B cell (primary cell): ENCODE measurements around the gene RIMS3. TPM values are rescaled to one million over a fixed set of nuclear protein-coding genes. Genes with fewer than 3 reads are reported as not detected.

ENCODE experiments used
- ATAC-seq: fragments of 200-7000 bp; cut with Tn5 transposase; one replicate; pipeline ENCODE4 v1.10.0; 2021; ENCODE audit warnings: low read depth, mild to moderate bottlenecking, moderate number of reproducible peaks, moderate library complexity
- CTCF ChIA-PET: fragments of 350-600 bp; sonication (Branson Sonifier 250); formaldehyde crosslinking; loops from one replicate; lab custom pipeline; 2021; ENCODE audit warnings: antibody characterized with exemption, inconsistent platforms; lab: Charles Lee
- POLR2A ChIA-PET: fragments of 350-600 bp; sonication (Branson Sonifier 250); formaldehyde crosslinking; loops from one replicate; lab custom pipeline; 2021; ENCODE audit warnings: antibody characterized with exemption; lab: Charles Lee
- DNase-seq: peaks from one replicate; pipeline ENCODE4 v3.0.0; 2013
- H2AFZ ChIP-seq: 2 replicates; pipeline ENCODE4 v1.6.1; 2012; ENCODE audit warnings: mild to moderate bottlenecking, low read depth, low read length; ENCODE audit not compliant: insufficient read depth, poor library complexity, severe bottlenecking
- H3K27ac ChIP-seq, 2 donors: 1 replicate in 1 of 2; 2 replicates in 1 of 2; pipeline ENCODE4 v1.5.1; 2012 to 2013; ENCODE audit warnings: low read length in 2 of 2, mild to moderate bottlenecking in 2 of 2, moderate library complexity in 1 of 2
- H3K27me3 ChIP-seq, 4 experiments: fragments of 200-600 bp in 1 of 4; sonication (generic) in 1 of 4; replicated peaks in 1 of 4; 1 replicate in 2 of 4; 2 replicates in 2 of 4; pipeline versions ENCODE4 v1.6.1 to v1.7.0; 2013 to 2016; ENCODE audit warnings: low read length in 3 of 4, mild to moderate bottlenecking in 2 of 4, mixed read lengths in 1 of 4, moderate library complexity in 1 of 4; ENCODE audit not compliant: insufficient read depth in 4 of 4, control insufficient read depth in 3 of 4; ENCODE audit errors: control extremely low read depth in 1 of 4
- H3K36me3 ChIP-seq, 2 experiments: replicated peaks in 1 of 2; 1 replicate in 1 of 2; 2 replicates in 1 of 2; pipeline versions ENCODE4 v1.6.1 to v1.7.1; 2013; ENCODE audit warnings: low read length in 1 of 2; ENCODE audit not compliant: insufficient read depth in 2 of 2, control insufficient read depth in 1 of 2; ENCODE audit errors: control extremely low read depth in 1 of 2, extremely low read depth in 1 of 2
- H3K4me1 ChIP-seq, 2 donors: fragments of 200-600 bp in 1 of 2; sonication (generic) in 1 of 2; 1 replicate in 1 of 2; 2 replicates in 1 of 2; pipeline versions ENCODE4 v1.5.1 to v1.6.1; 2013 to 2017; ENCODE audit warnings: low read length in 2 of 2; ENCODE audit not compliant: control insufficient read depth in 2 of 2, insufficient read depth in 2 of 2
- H3K4me2 ChIP-seq: replicated peaks from 2 replicates; pipeline ENCODE3; 2012; ENCODE audit warnings: mild to moderate bottlenecking, low read depth, low read length; ENCODE audit not compliant: poor library complexity, severe bottlenecking
- H3K4me3 ChIP-seq, 5 experiments: fragments of 200-600 bp in 1 of 5; sonication (generic) in 1 of 5; 1 replicate in 3 of 5; 2 replicates in 2 of 5; pipeline versions ENCODE4 v1.5.1 to v1.7.0; 2011 to 2016; ENCODE audit warnings: low read length in 4 of 5, mild to moderate bottlenecking in 4 of 5, low read depth in 2 of 5, control low read depth in 1 of 5, moderate library complexity in 1 of 5; ENCODE audit not compliant: insufficient read depth in 1 of 5; ENCODE audit errors: control extremely low read depth in 1 of 5, extremely low read depth in 1 of 5
- H3K79me2 ChIP-seq: fragments of 200-600 bp; sonication (generic); one replicate; pipeline ENCODE4 v1.6.0; 2016; ENCODE audit warnings: low read length; ENCODE audit not compliant: control insufficient read depth, insufficient read depth
- H3K9ac ChIP-seq: fragments of 200-600 bp; sonication (generic); 2 replicates; pipeline ENCODE4 v1.6.1; 2017; ENCODE audit warnings: mild to moderate bottlenecking, low read length, moderate library complexity
- H3K9me3 ChIP-seq, 3 donors: one replicate each; pipeline versions ENCODE4 v1.6.1 to v1.7.1; 2013; ENCODE audit warnings: low read length in 2 of 3; ENCODE audit not compliant: control insufficient read depth in 2 of 3, insufficient read depth in 1 of 3; ENCODE audit errors: control extremely low read depth in 1 of 3
- H4K20me1 ChIP-seq: 2 replicates; pipeline ENCODE4 v1.6.0; 2012; ENCODE audit warnings: mild to moderate bottlenecking, low read length; ENCODE audit not compliant: insufficient read depth, control insufficient read depth, poor library complexity, severe bottlenecking
- H3K27ac Mint-ChIP-seq: one replicate; pipeline ENCODE4 v1.8.0; 2021; ENCODE audit warnings: mixed read lengths
- H3K27me3 Mint-ChIP-seq: one replicate; pipeline ENCODE4 v1.8.0; 2021; ENCODE audit warnings: mixed read lengths
- H3K4me1 Mint-ChIP-seq: one replicate; pipeline ENCODE4 v1.8.0; 2021; ENCODE audit warnings: mixed read lengths
- H3K4me3 Mint-ChIP-seq: one replicate; pipeline ENCODE4 v1.8.0; 2021; ENCODE audit warnings: mixed read lengths
- H3K9me3 Mint-ChIP-seq: one replicate; pipeline ENCODE4 v1.8.0; 2022; ENCODE audit warnings: mixed read lengths; ENCODE audit not compliant: insufficient read depth
- EZH2 ChIP-seq: IDR thresholded peaks from 2 replicates; pipeline ENCODE4 v1.6.1; 2012; ENCODE audit warnings: borderline replicate concordance, low read depth, mild to moderate bottlenecking, moderate library complexity, low read length; ENCODE audit not compliant: insufficient read depth, poor library complexity, severe bottlenecking
- WGBS: methylation state at CpG from one replicate; pipeline ENCODE4 v1.1.5; 2013; ENCODE audit warnings: missing lambda C conversion rate; ENCODE audit not compliant: insufficient coverage; 5-methylcytosine and 5-hydroxymethylcytosine counted together
- intact Hi-C: fragments of 100-400 bp; cut with micrococcal nuclease; formaldehyde crosslinking; loops from one replicate; pipeline ENCODE4 v1.10.0; 2022
- polyA plus RNA-seq: library from polyadenylated mRNA; depleted of rRNA; stranded (reverse); fragments of >200 nt; gene quantifications from 2 replicates; pipeline ENCODE4 v1.2.3, GENCODE V29; 2012
- total RNA-seq, 2 donors: library from RNA; stranded (reverse); fragments of 120-200 nt in 1 of 2; gene quantifications; 1 replicate in 1 of 2; 2 replicates in 1 of 2; pipeline versions ENCODE4 v1.2.3 to v1.2.4, GENCODE V29; 2013 to 2022
- TF ChIP-seq, protein P1 (sequence below): fragments of 200-600 bp; IDR thresholded peaks from one replicate; pipeline ENCODE4 v1.8.0; 2022; ENCODE audit warnings: antibody characterized with exemption, mild to moderate bottlenecking

Gene RIMS3
- total and polyA plus RNA-seq, 2 donors (not counting 1 experiment from before 2014, with no cell fraction given) = 1.1 to 5.4 TPM

DNA sequence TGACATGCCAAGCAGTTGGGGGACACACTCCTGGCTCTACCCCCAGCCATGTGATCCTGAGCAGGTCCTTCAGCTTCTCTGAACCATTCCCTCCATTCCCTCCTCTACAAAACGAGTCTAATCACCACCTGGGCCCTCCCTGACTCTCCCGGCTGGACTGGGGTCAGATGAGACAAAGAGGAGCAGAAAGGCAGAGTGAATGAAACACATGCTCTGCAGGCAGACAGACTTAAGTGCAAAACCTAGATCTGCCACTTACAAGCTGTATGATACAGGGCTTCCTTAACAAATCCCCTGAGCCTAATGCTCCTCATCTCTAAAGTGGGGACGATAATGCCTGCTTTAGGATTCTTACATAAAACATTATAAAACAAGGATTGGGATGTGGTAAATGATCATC is 17.3 kb downstream of the RIMS3 start:
- H3K27ac ChIP-seq = no peak overlapping the region
- ATAC-seq = no peak
- no peaks in the 10 kb centered on the region for H3K36me3 ChIP-seq
- no peak for DNase-seq
- H3K79me2 ChIP-seq = no peaks in the 10 kb centered on the region
- ChIA-PET CTCF (interaction anchor here (1.5 kb wide), 1 partner anchor 21 kb away, joined by 5 read pairs; no protein-coding TSS in a partner anchor), POLR2A (no interaction called here)
- no peaks in the 10 kb centered on the region for H3K4me1 Mint-ChIP-seq
- no peak overlapping the region for H3K4me2 ChIP-seq
- no peaks in the 10 kb centered on the region for H4K20me1 ChIP-seq
- H3K9me3 ChIP-seq = no peaks in the 10 kb centered on the region
- H3K9ac ChIP-seq = no peak overlapping the region
- 80% methylated on average over 1 of the region's 3 CpGs for WGBS
- intact Hi-C loops = no loop called here
- H3K27me3 ChIP-seq = peaks cover 0 to 4% (median 0%) of the 10 kb centered on the region in 4 experiments
- H3K4me3 ChIP-seq = no peak overlapping the region
- H3K4me3 Mint-ChIP-seq = no peak overlapping the region
- no peaks in the 10 kb centered on the region for H3K4me1 ChIP-seq
- no peaks in the 10 kb centered on the region for H3K9me3 Mint-ChIP-seq
- peaks cover 15% of the 10 kb centered on the region for H3K27me3 Mint-ChIP-seq
- H2AFZ ChIP-seq = no peak overlapping the region
- no peak for TF ChIP-seq EZH2
- TF ChIP-seq, protein P1, sequence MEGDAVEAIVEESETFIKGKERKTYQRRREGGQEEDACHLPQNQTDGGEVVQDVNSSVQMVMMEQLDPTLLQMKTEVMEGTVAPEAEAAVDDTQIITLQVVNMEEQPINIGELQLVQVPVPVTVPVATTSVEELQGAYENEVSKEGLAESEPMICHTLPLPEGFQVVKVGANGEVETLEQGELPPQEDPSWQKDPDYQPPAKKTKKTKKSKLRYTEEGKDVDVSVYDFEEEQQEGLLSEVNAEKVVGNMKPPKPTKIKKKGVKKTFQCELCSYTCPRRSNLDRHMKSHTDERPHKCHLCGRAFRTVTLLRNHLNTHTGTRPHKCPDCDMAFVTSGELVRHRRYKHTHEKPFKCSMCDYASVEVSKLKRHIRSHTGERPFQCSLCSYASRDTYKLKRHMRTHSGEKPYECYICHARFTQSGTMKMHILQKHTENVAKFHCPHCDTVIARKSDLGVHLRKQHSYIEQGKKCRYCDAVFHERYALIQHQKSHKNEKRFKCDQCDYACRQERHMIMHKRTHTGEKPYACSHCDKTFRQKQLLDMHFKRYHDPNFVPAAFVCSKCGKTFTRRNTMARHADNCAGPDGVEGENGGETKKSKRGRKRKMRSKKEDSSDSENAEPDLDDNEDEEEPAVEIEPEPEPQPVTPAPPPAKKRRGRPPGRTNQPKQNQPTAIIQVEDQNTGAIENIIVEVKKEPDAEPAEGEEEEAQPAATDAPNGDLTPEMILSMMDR = no peak
- no peak overlapping the region for H3K27ac Mint-ChIP-seq

DNA sequence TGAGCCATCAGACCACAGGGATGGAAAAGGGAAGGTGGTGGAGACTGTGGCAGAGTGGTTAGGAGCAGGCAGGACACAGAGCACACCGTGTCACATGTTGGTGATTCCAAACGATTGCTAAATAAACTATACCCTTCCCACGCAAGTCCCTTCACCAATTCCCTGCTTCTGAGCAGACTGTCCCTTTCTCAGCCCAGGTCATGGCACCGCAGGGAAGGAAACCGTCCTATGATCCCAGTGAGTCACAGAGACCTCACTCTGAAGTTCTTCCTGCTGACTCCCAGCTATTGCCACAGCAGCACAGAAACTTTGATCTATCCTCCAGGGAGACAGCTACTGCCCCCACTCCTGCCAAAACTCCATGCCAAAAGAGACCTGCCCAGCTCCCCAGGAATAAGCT is 19.2 kb downstream of the RIMS3 start:
- Histone ChIP-seq H3K79me2 (no peaks in the 10 kb centered on the region), H3K27ac (no peak overlapping the region), H3K4me3 (no peak overlapping the region), H4K20me1 (no peaks in the 10 kb centered on the region), H2AFZ (no peak overlapping the region), H3K27me3 (no peaks in the 10 kb centered on the region), H3K9ac (no peak overlapping the region), H3K36me3 (no peaks in the 10 kb centered on the region), H3K4me1 (no peaks in the 10 kb centered on the region), H3K4me2 (no peak overlapping the region), H3K9me3 (no peaks in the 10 kb centered on the region)
- 97% methylated on average over 5 of the region's 5 CpGs for whole genome bisulfite sequencing
- ATAC-seq (no peak), DNase-seq (no peak)
- CTCF ChIA-PET = interaction anchor here (0.7 to 1.6 kb wide), 4 partner anchors 21 to 502 kb away, joined by 3 to 4 read pairs (median 3); no protein-coding TSS in a partner anchor
- Mint-ChIP-seq H3K4me3 (no peak overlapping the region), H3K27ac (no peak overlapping the region), H3K27me3 (peaks cover 15% of the 10 kb centered on the region), H3K9me3 (no peaks in the 10 kb centered on the region), H3K4me1 (no peaks in the 10 kb centered on the region)
- intact Hi-C loops = no loop called here
- POLR2A ChIA-PET = no interaction called here
- no peak for TF ChIP-seq EZH2
- TF ChIP-seq, protein P1 = no peak
